Epithelial cell of proximal tubule (primary cell): Measurements from ENCODE around the gene DDX39B. TPM values are rescaled to one million over a fixed set of nuclear protein-coding genes. Genes with fewer than 3 reads are reported as not detected.
"Not testable (repeated sequence)": the region's sequence is repeated elsewhere in the genome, so short reads cannot be mapped to it uniquely, and the experiment has no call there.

Experiments used
- DNase-seq: peaks from one replicate; pipeline ENCODE4 v3.0.0-alpha.2; 2011; ENCODE audit warnings: low read depth
- H3K4me3 ChIP-seq: 2 replicates; pipeline ENCODE4 v1.5.1; 2011; ENCODE audit warnings: low read depth, mild to moderate bottlenecking, low read length
- CTCF ChIP-seq: conservative IDR thresholded peaks from 2 replicates; pipeline ENCODE4 v1.5.1; 2012; ENCODE audit warnings: low read depth, mild to moderate bottlenecking, low read length
- total RNA-seq: library from RNA; depleted of rRNA; stranded (reverse); fragments of >200 nt; gene quantifications from 2 replicates; pipeline ENCODE4 v1.2.3, GENCODE V29; 2015

Gene DDX39B
- total RNA-seq, 1 donor from 2014 or later, result 304 TPM

GRCh38 chr6:31498748-31499147, 43.1 kb downstream of the DDX39B start:
- H3K4me3 ChIP-seq, result peak overlapping the region; percentile 48
- no peak for DNase-seq
- TF ChIP-seq CTCF, result no peak

GRCh38 chr6:31497531-31498476, 44.0 kb downstream of the DDX39B start, which contains the start of gene MICB:
Gene MICB, plus strand, starts transcription at chr6:31498145. Its CDS starts 49 bp downstream, at chr6:31498194.
- no peak for TF ChIP-seq CTCF
- H3K4me3 ChIP-seq, result peak within 1 kb of the TSS; percentile 85
- DNase-seq, result peak; percentile 48

GRCh38 chr6:31496826-31497225, 45.0 kb downstream of the DDX39B start:
- not testable (repeated sequence) for H3K4me3 ChIP-seq, DNase-seq

GRCh38 chr6:31495580-31495979, 46.2 kb downstream of the DDX39B start:
- H3K4me3 ChIP-seq, result peak overlapping the region; percentile 63
- TF ChIP-seq CTCF, result no peak
- no peak for DNase-seq

GRCh38 chr6:31493875-31494694, 47.7 kb downstream of the DDX39B start:
- TF ChIP-seq CTCF, result peak; percentile 75
- peak overlapping the region; percentile 63 for H3K4me3 ChIP-seq
- DNase-seq, result no peak

GRCh38 chr6:31493550-31493874, 48.3 kb downstream of the DDX39B start:
- peak overlapping the region; percentile 63 for H3K4me3 ChIP-seq
- DNase-seq, result not testable (repeated sequence)

- no peak overlapping the region for H3K4me3 ChIP-seq
- no peak for DNase-seq
- no peak for TF ChIP-seq CTCF
Observed at GRCh38 chr6:31490115-31490873, 51.5 kb downstream of the DDX39B start.
